Uterus (tissue), 4 donors: ENCODE measurements around the gene TMEM106C. TPM values are rescaled to one million over a fixed set of nuclear protein-coding genes. Genes with fewer than 3 reads are reported as not detected.

Source experiments
- DNase-seq, 2 donors: peaks; one replicate each; pipeline ENCODE4 v3.0.0-alpha.2; 2019 to 2020
- H3K27ac ChIP-seq, 2 donors: fragments of 200-600 bp; sonication (generic); 1 replicate in 1 of 2; 2 replicates in 1 of 2; pipeline ENCODE4 v1.5.1; 2016 to 2018
- H3K27me3 ChIP-seq, 2 donors: fragments of 200-600 bp; sonication (generic); one replicate each; pipeline ENCODE4 v1.5.1; 2018 to 2019; ENCODE audit warnings: control low read depth in 1 of 2
- H3K36me3 ChIP-seq, 2 donors: fragments of 200-600 bp; sonication (generic); one replicate each; pipeline ENCODE4 v1.5.1; 2019; ENCODE audit warnings: control low read depth in 1 of 2
- H3K4me1 ChIP-seq, 2 donors: fragments of 200-600 bp; sonication (generic); one replicate each; pipeline ENCODE4 v1.5.1; 2018 to 2019; ENCODE audit warnings: control low read depth in 1 of 2
- H3K4me3 ChIP-seq, 2 donors: fragments of 200-600 bp; sonication (generic); 1 replicate in 1 of 2; 2 replicates in 1 of 2; pipeline ENCODE4 v1.5.1; 2018 to 2019; ENCODE audit warnings: mild to moderate bottlenecking in 1 of 2
- H3K9me3 ChIP-seq, 2 donors: fragments of 200-600 bp; sonication (generic); one replicate each; pipeline ENCODE4 v1.5.1; 2019; ENCODE audit warnings: control low read depth in 1 of 2
- CTCF ChIP-seq, 4 experiments: fragments of 200-600 bp in 2 of 4; fragments of 450-650 bp in 2 of 4; sonication (generic) in 2 of 4; IDR thresholded peaks; one replicate each; pipeline ENCODE4 v1.5.1; 2016 to 2019; ENCODE audit warnings: antibody characterized with exemption in 4 of 4, mild to moderate bottlenecking in 2 of 4, moderate library complexity in 1 of 4
- POLR2A ChIP-seq, 2 donors: fragments of 450-650 bp; IDR thresholded peaks; one replicate each; pipeline ENCODE4 v1.6.1; 2016; ENCODE audit warnings: antibody characterized with exemption in 2 of 2, mild to moderate bottlenecking in 1 of 2, moderate library complexity in 1 of 2
- intact Hi-C: fragments of 100-400 bp; cut with DNase I; formaldehyde crosslinking; loops from one replicate; pipeline ENCODE4 v1.15.1; 2023; ENCODE audit warnings: low total_unique reads
- total RNA-seq, 4 donors: library from RNA; depleted of rRNA in 3 of 4; stranded (reverse); fragments of >200 nt in 3 of 4; gene quantifications; one replicate each; pipeline versions ENCODE4 v1.1.0 to v1.2.4, GENCODE V29; 2014 to 2023
- donor health status: DM: yes; HTN: yes; CAD: no.

TMEM106C gene
- total RNA-seq, 4 donors from 2014 or later: 54.9 to 157 (median 77.6) TPM

DNA sequence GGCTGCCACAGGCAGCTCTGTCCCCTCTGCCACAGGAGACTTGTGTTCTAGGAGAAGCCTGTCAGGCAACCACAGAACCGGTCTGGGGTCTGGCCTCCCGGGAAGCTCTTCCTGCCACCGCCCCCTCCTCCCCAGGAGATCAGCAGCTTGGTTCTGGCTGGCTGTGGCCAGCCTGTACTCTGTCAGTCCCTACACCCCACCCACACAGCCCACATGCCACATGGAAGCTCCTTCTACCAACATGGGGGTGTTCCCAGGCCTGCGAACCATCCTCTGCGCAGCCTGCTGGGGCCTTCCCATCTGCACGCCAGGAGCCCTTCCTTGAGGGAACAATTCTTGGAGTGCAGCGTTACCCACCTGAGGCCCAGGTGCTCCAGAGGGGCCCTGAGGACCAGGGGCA, 16.8 kb downstream of the TMEM106C start:
- intact Hi-C loops: no loop called here
- no peak overlapping the region for H3K4me3 ChIP-seq
- no peaks in the 10 kb centered on the region for H3K4me1 ChIP-seq
- no peaks in the 10 kb centered on the region for H3K9me3 ChIP-seq
- no peaks in the 10 kb centered on the region for H3K36me3 ChIP-seq
- DNase-seq: no peak
- H3K27me3 ChIP-seq: no peaks in the 10 kb centered on the region
- TF ChIP-seq POLR2A (IDR thresholded peaks at IDR 0.05) (no peak), CTCF (IDR thresholded peaks at IDR 0.05) (no peak)
- H3K27ac ChIP-seq: no peak overlapping the region

DNA sequence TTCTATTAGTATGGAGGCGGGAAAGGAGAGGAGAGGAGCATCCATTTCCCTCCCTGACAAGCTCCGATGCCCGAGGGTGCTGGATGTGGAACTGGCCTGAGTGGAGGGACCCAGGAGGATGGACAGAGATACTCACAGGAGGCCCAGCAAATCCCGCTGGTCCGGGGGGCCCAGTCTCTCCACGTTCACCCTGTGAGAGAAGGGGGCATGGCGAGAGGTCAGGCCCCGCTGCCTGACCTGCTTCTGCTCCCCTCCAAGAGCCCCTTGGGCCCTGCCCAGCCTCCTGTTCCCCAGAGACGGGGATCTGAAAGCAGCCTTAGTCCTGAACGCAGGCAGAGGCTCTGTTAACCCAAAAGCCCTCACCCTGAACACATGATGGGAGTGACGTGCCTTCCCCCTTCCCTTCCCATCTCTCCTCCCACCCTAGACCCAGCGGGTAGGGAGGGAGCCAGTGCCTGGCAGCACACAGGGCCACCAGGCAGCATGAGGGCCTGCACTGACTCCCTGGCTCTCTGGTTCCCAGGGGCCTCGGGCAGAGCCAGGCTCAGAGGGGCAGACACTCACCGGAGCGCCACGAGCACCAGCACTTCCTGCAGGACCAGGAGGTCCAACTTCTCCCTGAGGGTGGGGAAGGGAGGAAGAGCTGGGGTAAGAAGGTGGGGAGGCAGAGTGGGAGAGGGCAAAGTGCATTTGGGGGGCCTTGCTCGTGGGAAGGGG, 17.5 kb downstream of the TMEM106C start:
- no peaks in the 10 kb centered on the region for H3K4me1 ChIP-seq
- no peak overlapping the region for H3K27ac ChIP-seq
- H3K4me3 ChIP-seq: no peak overlapping the region
- no peaks in the 10 kb centered on the region for H3K9me3 ChIP-seq
- H3K27me3 ChIP-seq: no peaks in the 10 kb centered on the region
- H3K36me3 ChIP-seq: no peaks in the 10 kb centered on the region
- intact Hi-C loops: no loop called here
- no peak for DNase-seq
- no peak for TF ChIP-seq POLR2A (IDR thresholded peaks at IDR 0.05)

DNA sequence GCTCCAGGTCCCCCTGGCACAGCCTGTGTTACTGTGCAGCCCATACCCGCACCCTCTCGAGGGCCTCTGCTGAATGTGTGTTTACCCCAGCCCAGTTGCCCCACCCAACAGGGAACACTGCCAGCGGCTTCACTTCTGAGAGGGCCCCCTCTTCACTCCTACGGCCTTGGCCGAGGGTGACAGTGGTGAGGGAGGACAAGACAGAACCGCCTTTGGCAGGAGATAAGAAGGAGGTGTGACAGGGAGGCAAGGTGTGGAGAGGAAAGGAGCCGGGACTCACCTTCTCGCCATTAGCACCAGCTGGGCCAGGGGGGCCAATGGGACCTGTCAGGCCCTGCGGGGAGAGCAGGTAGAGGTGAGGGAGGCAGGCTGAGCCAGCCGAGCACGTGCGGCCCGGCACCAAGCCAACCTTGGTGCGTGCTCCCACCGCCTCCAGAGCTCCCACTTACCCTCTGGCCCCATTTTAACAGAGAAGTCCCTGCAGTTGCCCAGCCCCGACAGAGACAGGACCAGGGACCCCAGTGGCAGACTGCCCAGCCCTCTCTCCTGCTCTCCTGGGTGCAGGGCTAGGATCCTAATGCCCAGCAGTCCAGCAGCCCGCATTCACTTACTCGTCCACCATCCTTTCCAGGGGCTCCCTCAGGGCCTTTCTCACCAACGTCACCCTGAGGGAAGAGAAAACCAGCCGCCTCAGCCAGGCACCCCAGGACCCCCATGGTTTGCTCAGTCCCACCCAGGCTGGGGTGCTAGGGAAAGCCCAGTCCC, 18.3 kb downstream of the TMEM106C start:
- Histone ChIP-seq H3K9me3 (no peaks in the 10 kb centered on the region), H3K27ac (no peak overlapping the region), H3K4me3 (no peak overlapping the region), H3K27me3 (no peaks in the 10 kb centered on the region), H3K36me3 (no peaks in the 10 kb centered on the region), H3K4me1 (no peaks in the 10 kb centered on the region)
- no peak for TF ChIP-seq POLR2A (IDR thresholded peaks at IDR 0.05)
- no peak for TF ChIP-seq CTCF (IDR thresholded peaks at IDR 0.05)
- intact Hi-C loops: no loop called here
- DNase-seq: no peak

- H3K4me3 ChIP-seq: no peak overlapping the region
- H3K4me1 ChIP-seq: no peaks in the 10 kb centered on the region
- H3K36me3 ChIP-seq: no peaks in the 10 kb centered on the region
- TF ChIP-seq CTCF (IDR thresholded peaks at IDR 0.05): no peak
- no peak for TF ChIP-seq POLR2A (IDR thresholded peaks at IDR 0.05)
- no peaks in the 10 kb centered on the region for H3K27me3 ChIP-seq
- no peak overlapping the region for H3K27ac ChIP-seq
- H3K9me3 ChIP-seq: no peaks in the 10 kb centered on the region
- no peak for DNase-seq
- intact Hi-C loops: no loop called here
Measured at GRCh38 chr12:47982311-47982710, 18.9 kb downstream of the TMEM106C start.

DNA sequence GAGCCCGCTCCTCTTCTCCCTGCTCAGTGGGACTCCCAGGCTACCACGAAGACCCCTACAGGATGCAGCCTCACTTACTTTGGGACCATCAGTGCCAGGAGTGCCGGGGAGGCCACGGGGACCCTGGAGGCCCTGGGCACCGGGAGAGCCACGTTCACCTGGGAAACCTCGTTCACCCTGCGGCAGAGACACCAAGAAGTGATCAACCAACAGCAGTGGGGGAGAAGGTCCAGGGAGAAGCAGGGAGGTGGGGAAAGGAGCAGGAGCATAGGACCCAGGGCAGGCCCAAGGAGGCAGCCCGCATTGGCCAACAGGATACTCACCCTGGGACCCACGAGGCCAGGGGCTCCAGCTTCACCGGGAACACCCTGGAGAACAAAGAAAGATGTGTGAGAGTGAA, 19.4 kb downstream of the TMEM106C start:
- no peak overlapping the region for H3K4me3 ChIP-seq
- no peak overlapping the region for H3K27ac ChIP-seq
- DNase-seq: no peak
- H3K4me1 ChIP-seq: no peaks in the 10 kb centered on the region
- H3K27me3 ChIP-seq: no peaks in the 10 kb centered on the region
- TF ChIP-seq POLR2A (IDR thresholded peaks at IDR 0.05): no peak
- no peak for TF ChIP-seq CTCF (IDR thresholded peaks at IDR 0.05)
- intact Hi-C loops: no loop called here
- H3K9me3 ChIP-seq: no peaks in the 10 kb centered on the region
- no peaks in the 10 kb centered on the region for H3K36me3 ChIP-seq
